Fibroblast of lung (primary cell): ENCODE results near the gene CCNB1IP1. TPM values are rescaled to one million over a fixed set of nuclear protein-coding genes. Genes with fewer than 3 reads are reported as not detected.
A peak's percentile ranks its signal among the peaks of the same experiment; 100 is the strongest.

Experiments used
- DNase-seq, 2 donors: peaks; one replicate each; pipeline versions ENCODE4 v3.0.0 to v3.0.0-alpha.2; 2010; ENCODE audit warnings: low read depth in 2 of 2
- H2AFZ ChIP-seq: 2 replicates; pipeline ENCODE4 v1.5.1; 2012; ENCODE audit warnings: low read length, control low read depth, inconsistent platforms
- H3K27ac ChIP-seq: 2 replicates; pipeline ENCODE4 v1.5.1; 2011; ENCODE audit warnings: low read length, control low read depth; ENCODE audit not compliant: insufficient read depth
- H3K27me3 ChIP-seq: 2 replicates; pipeline ENCODE4 v1.5.1; 2011; ENCODE audit warnings: mild to moderate bottlenecking, low read length; ENCODE audit not compliant: control insufficient read depth, insufficient read depth
- H3K36me3 ChIP-seq: 2 replicates; pipeline ENCODE4 v1.5.1; 2011; ENCODE audit warnings: low read length; ENCODE audit not compliant: control insufficient read depth, insufficient read depth
- H3K4me1 ChIP-seq: 2 replicates; pipeline ENCODE4 v1.5.1; 2011; ENCODE audit warnings: low read length; ENCODE audit not compliant: control insufficient read depth, insufficient read depth; ENCODE audit errors: extremely low read depth
- H3K4me2 ChIP-seq: 2 replicates; pipeline ENCODE4 v1.5.1; 2011; ENCODE audit warnings: low read length, control low read depth; ENCODE audit not compliant: insufficient read depth; ENCODE audit errors: extremely low read depth
- H3K4me3 ChIP-seq, 4 experiments: fragments of 200-600 bp in 1 of 4; sonication (generic) in 1 of 4; replicated peaks in 1 of 4; 2 replicates each; pipeline ENCODE4 v1.5.1; 2011 to 2016; ENCODE audit warnings: low read length in 4 of 4, low read depth in 3 of 4, mild to moderate bottlenecking in 3 of 4, control low read depth in 2 of 4, inconsistent platforms in 1 of 4, mixed read lengths in 1 of 4; ENCODE audit not compliant: insufficient read depth in 1 of 4; ENCODE audit errors: control extremely low read depth in 1 of 4
- H3K79me2 ChIP-seq: 2 replicates; pipeline ENCODE4 v1.5.1; 2012; ENCODE audit warnings: mild to moderate bottlenecking, low read length, inconsistent platforms; ENCODE audit not compliant: control insufficient read depth, insufficient read depth
- H3K9ac ChIP-seq: 2 replicates; pipeline ENCODE4 v1.5.1; 2011; ENCODE audit warnings: mild to moderate bottlenecking, low read length, control low read depth; ENCODE audit not compliant: insufficient read depth
- H3K9me3 ChIP-seq: 2 replicates; pipeline ENCODE4 v1.5.1; 2012; ENCODE audit warnings: low read depth, low read length; ENCODE audit not compliant: control insufficient read depth, insufficient read depth
- H4K20me1 ChIP-seq: 2 replicates; pipeline ENCODE4 v1.5.1; 2011; ENCODE audit warnings: low read length; ENCODE audit not compliant: control insufficient read depth, insufficient read depth; ENCODE audit errors: extremely low read depth
- CTCF ChIP-seq, 2 donors: IDR thresholded peaks in 1 of 2; conservative IDR thresholded peaks in 1 of 2; 1 replicate in 1 of 2; 2 replicates in 1 of 2; pipeline ENCODE4 v1.5.1; 2011 to 2012; ENCODE audit warnings: low read length in 2 of 2, control low read depth in 1 of 2, inconsistent platforms in 1 of 2, low read depth in 1 of 2, mild to moderate bottlenecking in 1 of 2
- EZH2 ChIP-seq: IDR thresholded peaks from 2 replicates; pipeline ENCODE4 v1.5.1; 2012; ENCODE audit warnings: low read length, control low read depth, mild to moderate bottlenecking; ENCODE audit errors: missing control alignments
- polyA plus RNA-seq, 2 donors: library from polyadenylated mRNA; depleted of rRNA in 1 of 2; stranded (reverse) in 1 of 2; unstranded in 1 of 2; fragments of >200 nt; gene quantifications; 2 replicates each; pipeline ENCODE4 v1.2.1, GENCODE V29; 2011 to 2012; ENCODE audit warnings: missing spikeins in 1 of 2
- total RNA-seq: library from RNA; depleted of rRNA; stranded (reverse); fragments of >200 nt; gene quantifications from 2 replicates; pipeline ENCODE4 v1.2.1, GENCODE V29; 2014

CCNB1IP1 gene
- total and polyA plus RNA-seq, 2 donors (not counting 1 experiment from before 2014, with no cell fraction given), result 48.5 to 77.5 TPM

DNA sequence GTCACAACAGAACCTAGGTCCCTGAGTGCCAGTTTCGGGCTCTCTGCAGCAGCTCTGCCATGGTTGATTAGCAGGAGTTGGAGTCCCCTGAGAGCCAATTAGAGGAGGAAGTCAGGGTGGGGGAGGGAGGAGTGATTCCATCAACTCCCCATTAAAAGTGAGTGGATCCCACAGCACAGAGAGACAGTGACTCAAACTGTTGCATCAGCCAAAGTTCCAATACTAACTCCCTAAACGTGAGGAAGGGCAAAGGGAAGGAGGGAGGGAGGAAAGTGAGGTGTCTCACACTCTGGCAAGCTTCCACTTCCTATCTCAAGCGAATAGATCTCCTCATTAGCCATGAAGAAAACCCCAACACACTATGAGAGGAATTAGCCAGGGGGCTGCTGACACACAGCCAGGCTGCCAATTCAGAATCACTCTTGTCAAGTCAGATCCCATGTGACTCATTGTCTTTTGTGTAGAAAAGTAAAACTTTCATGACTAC is 70.4 kb downstream of the CCNB1IP1 start:
- no peaks in the 10 kb centered on the region for H4K20me1 ChIP-seq
- peak overlapping the region; percentile 26 for H2AFZ ChIP-seq
- H3K4me3 ChIP-seq, result no peak overlapping the region
- TF ChIP-seq CTCF (conservative IDR thresholded peaks at IDR 0.05 in 1 of 2, IDR thresholded peaks at IDR 0.05 in 1 of 2; ENCODE audit: low read depth in 1 of 2, low read length in 2 of 2) (no peak), EZH2 (no peak)
- H3K4me2 ChIP-seq, result no peak overlapping the region
- no peak overlapping the region for H3K27ac ChIP-seq
- H3K4me1 ChIP-seq, result no peaks in the 10 kb centered on the region
- peak; percentile 15 to 33 for DNase-seq
- no peaks in the 10 kb centered on the region for H3K36me3 ChIP-seq
- H3K27me3 ChIP-seq, result no peaks in the 10 kb centered on the region
- no peaks in the 10 kb centered on the region for H3K9me3 ChIP-seq
- no peak overlapping the region for H3K9ac ChIP-seq
- no peaks in the 10 kb centered on the region for H3K79me2 ChIP-seq

Other genes starting within 250 kb of the CCNB1IP1 start
- gene OR4K17, start 222.5 kb downstream of the CCNB1IP1 start, total RNA-seq, result not detected in 2 replicates
- not detected in 2 replicates for gene OR4K17, start 222.5 kb downstream of the CCNB1IP1 start, polyA plus RNA-seq
- gene OR4N5, start 194.5 kb downstream of the CCNB1IP1 start, total RNA-seq, result not detected in 2 replicates
- not detected in 2 replicates for gene OR4N5, start 194.5 kb downstream of the CCNB1IP1 start, polyA plus RNA-seq
- gene OR11G2, start 142.4 kb downstream of the CCNB1IP1 start, total RNA-seq, result not detected in 2 replicates
- not detected in 2 replicates for gene OR11G2, start 142.4 kb downstream of the CCNB1IP1 start, polyA plus RNA-seq
- not detected in 2 replicates for gene OR11H6, start 109.6 kb downstream of the CCNB1IP1 start, total RNA-seq
- not detected in 2 replicates for gene OR11H6, start 109.6 kb downstream of the CCNB1IP1 start, polyA plus RNA-seq
- not detected in 2 replicates for gene OR11H7, start 104.3 kb downstream of the CCNB1IP1 start, total RNA-seq
- not detected in 2 replicates for gene OR11H7, start 104.3 kb downstream of the CCNB1IP1 start, polyA plus RNA-seq
- not detected in 2 replicates for gene OR11H4, start 94.0 kb downstream of the CCNB1IP1 start, total RNA-seq
- not detected in 2 replicates for gene OR11H4, start 94.0 kb downstream of the CCNB1IP1 start, polyA plus RNA-seq
- 20.0 and 22.0 TPM in 2 replicates for gene TTC5, start 27.3 kb downstream of the CCNB1IP1 start, total RNA-seq
- 20.3 and 22.4 TPM in 2 replicates for gene TTC5, start 27.3 kb downstream of the CCNB1IP1 start, polyA plus RNA-seq
- gene PARP2, start 10.4 kb upstream of the CCNB1IP1 start, total RNA-seq, result 5.6 and 6.6 TPM in 2 replicates
- gene PARP2, start 10.4 kb upstream of the CCNB1IP1 start, polyA plus RNA-seq, result 16.9 and 28.7 TPM in 2 replicates
- gene TEP1, start 80.2 kb upstream of the CCNB1IP1 start, total RNA-seq, result 15.2 and 21.6 TPM in 2 replicates
- 7.4 and 10.5 TPM in 2 replicates for gene TEP1, start 80.2 kb upstream of the CCNB1IP1 start, polyA plus RNA-seq
- 0.26 and 1.5 TPM in 2 replicates for gene KLHL33, start 102.9 kb upstream of the CCNB1IP1 start, total RNA-seq
- gene KLHL33, start 102.9 kb upstream of the CCNB1IP1 start, polyA plus RNA-seq, result 0.09 and 0.17 TPM in 2 replicates
- 29.5 and 34.0 TPM in 2 replicates for gene OSGEP, start 121.5 kb upstream of the CCNB1IP1 start, total RNA-seq
- 18.1 and 26.2 TPM in 2 replicates for gene OSGEP, start 121.5 kb upstream of the CCNB1IP1 start, polyA plus RNA-seq
- gene APEX1, start 121.9 kb upstream of the CCNB1IP1 start, total RNA-seq, result 66.6 and 86.5 TPM in 2 replicates
- gene APEX1, start 121.9 kb upstream of the CCNB1IP1 start, polyA plus RNA-seq, result 187 and 278 TPM in 2 replicates
- 24.7 and 30.9 TPM in 2 replicates for gene PIP4P1, start 128.2 kb upstream of the CCNB1IP1 start, total RNA-seq
- gene PIP4P1, start 128.2 kb upstream of the CCNB1IP1 start, polyA plus RNA-seq, result 34.9 and 39.5 TPM in 2 replicates
- gene PNP, start 136.1 kb upstream of the CCNB1IP1 start, total RNA-seq, result 4.4 and 6.9 TPM in 2 replicates
- gene PNP, start 136.1 kb upstream of the CCNB1IP1 start, polyA plus RNA-seq, result 25.7 and 54.5 TPM in 2 replicates
- gene RNASE10, start 172.3 kb upstream of the CCNB1IP1 start, total RNA-seq, result not detected in 2 replicates
- gene RNASE10, start 172.3 kb upstream of the CCNB1IP1 start, polyA plus RNA-seq, result not detected in 2 replicates
- gene RNASE9, start 227.8 kb upstream of the CCNB1IP1 start, total RNA-seq, result not detected in 2 replicates
- gene RNASE9, start 227.8 kb upstream of the CCNB1IP1 start, polyA plus RNA-seq, result not detected in 2 replicates